Liver (tissue), 3 donors: ENCODE results near the gene CCNYL1.

Source experiments
- EGR1 ChIP-seq, 2 donors: IDR thresholded peaks; 2 replicates each; pipeline ENCODE4 v1.6.1; 2016 to 2018; ENCODE audit warnings: antibody characterized with exemption in 2 of 2, low read depth in 2 of 2
- GABPA ChIP-seq, 2 donors: IDR thresholded peaks in 1 of 2; conservative IDR thresholded peaks in 1 of 2; 2 replicates each; pipeline ENCODE4 v1.6.1; 2016; ENCODE audit warnings: antibody characterized with exemption in 2 of 2, mild to moderate bottlenecking in 1 of 2, moderate library complexity in 1 of 2
- HNF4A ChIP-seq, 2 donors: conservative IDR thresholded peaks; 2 replicates each; pipeline ENCODE4 v1.6.1; 2016; ENCODE audit warnings: antibody characterized with exemption in 2 of 2, mild to moderate bottlenecking in 2 of 2
- HNF4G ChIP-seq: IDR thresholded peaks from 2 replicates; pipeline ENCODE4 v1.6.1; 2016; ENCODE audit warnings: antibody characterized with exemption
- JUND ChIP-seq, 2 donors: IDR thresholded peaks; 2 replicates each; pipeline ENCODE4 v1.6.1; 2016; ENCODE audit warnings: antibody characterized with exemption in 2 of 2
- RAD21 ChIP-seq, 2 donors: IDR thresholded peaks; 2 replicates each; pipeline ENCODE4 v1.6.1; 2016; ENCODE audit warnings: antibody characterized with exemption in 2 of 2, mild to moderate bottlenecking in 2 of 2
- SP1 ChIP-seq: IDR thresholded peaks from 2 replicates; pipeline ENCODE4 v1.6.1; 2018; ENCODE audit warnings: antibody characterized with exemption, mild to moderate bottlenecking
- TAF1 ChIP-seq: conservative IDR thresholded peaks from 2 replicates; pipeline ENCODE4 v1.6.1; 2016; ENCODE audit warnings: antibody characterized with exemption, mild to moderate bottlenecking
- YY1 ChIP-seq: IDR thresholded peaks from 2 replicates; pipeline ENCODE4 v1.6.1; 2016; ENCODE audit warnings: antibody characterized with exemption, mild to moderate bottlenecking
- TF ChIP-seq, protein P1 (sequence below): fragments of 150-350 bp; IDR thresholded peaks from 2 replicates; pipeline ENCODE4 v1.5.1; 2017; ENCODE audit warnings: improper control_type of control experiment, low read depth, low read length; ENCODE audit not compliant: missing input control
- TF ChIP-seq, protein P2 (sequence below): IDR thresholded peaks from 2 replicates; pipeline ENCODE4 v1.6.1; 2016; ENCODE audit warnings: antibody characterized with exemption
- TF ChIP-seq, protein P3 (sequence below): IDR thresholded peaks from 2 replicates; pipeline ENCODE4 v1.6.1; 2016; ENCODE audit warnings: antibody characterized with exemption, mild to moderate bottlenecking
- donor health status: healthy.
- donor health status: healthy.

DNA sequence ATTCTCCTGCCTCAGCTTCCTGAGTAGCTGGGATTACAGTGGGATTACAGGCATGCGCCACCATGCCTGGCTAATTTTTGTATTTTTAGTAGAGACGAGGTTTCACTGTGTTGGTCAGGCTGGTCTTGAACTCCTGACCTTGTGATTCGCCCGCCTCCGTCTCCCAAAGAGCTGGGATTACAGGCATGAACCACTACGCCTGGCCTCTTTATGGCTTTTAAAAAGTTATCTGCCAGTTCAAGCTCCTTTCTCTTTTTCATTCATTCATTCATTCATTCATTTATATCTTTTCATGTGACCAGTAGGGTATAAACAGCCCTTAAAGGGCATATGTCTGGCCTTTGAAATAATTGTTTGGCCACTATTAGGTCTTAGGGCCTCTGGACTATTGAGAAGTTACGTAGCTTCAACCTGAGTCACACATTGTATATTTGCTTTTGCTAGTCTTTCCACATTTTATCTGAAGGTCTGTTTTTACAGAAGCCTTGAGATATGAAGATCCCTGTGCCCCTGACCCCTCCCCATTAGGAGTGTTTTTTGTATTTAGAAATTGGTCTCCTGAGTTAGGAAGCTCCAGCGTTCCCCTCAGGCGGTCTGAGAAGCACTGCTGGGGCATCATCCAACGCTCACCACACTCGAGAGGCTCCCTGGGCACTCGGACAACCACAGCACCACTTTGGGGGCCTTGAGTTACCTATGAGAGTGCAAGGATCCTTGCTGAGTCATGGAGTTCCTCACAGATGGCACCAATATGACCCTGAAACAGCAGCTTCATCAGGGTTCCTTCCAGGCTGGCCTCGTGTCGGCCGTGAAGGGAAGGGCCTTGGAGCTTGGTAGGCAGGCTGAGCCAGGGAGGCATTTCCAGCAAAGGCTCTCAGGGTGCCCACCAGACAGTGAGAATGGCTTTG is 36.5 kb downstream of the CCNYL1 start:
- TF ChIP-seq, protein P1, sequence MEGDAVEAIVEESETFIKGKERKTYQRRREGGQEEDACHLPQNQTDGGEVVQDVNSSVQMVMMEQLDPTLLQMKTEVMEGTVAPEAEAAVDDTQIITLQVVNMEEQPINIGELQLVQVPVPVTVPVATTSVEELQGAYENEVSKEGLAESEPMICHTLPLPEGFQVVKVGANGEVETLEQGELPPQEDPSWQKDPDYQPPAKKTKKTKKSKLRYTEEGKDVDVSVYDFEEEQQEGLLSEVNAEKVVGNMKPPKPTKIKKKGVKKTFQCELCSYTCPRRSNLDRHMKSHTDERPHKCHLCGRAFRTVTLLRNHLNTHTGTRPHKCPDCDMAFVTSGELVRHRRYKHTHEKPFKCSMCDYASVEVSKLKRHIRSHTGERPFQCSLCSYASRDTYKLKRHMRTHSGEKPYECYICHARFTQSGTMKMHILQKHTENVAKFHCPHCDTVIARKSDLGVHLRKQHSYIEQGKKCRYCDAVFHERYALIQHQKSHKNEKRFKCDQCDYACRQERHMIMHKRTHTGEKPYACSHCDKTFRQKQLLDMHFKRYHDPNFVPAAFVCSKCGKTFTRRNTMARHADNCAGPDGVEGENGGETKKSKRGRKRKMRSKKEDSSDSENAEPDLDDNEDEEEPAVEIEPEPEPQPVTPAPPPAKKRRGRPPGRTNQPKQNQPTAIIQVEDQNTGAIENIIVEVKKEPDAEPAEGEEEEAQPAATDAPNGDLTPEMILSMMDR, result no peak
- TF ChIP-seq, protein P2, sequence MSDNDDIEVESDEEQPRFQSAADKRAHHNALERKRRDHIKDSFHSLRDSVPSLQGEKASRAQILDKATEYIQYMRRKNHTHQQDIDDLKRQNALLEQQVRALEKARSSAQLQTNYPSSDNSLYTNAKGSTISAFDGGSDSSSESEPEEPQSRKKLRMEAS, result no peak
- no peak for TF ChIP-seq HNF4A (conservative IDR thresholded peaks at IDR 0.05)
- no peak for TF ChIP-seq HNF4G
- no peak for TF ChIP-seq SP1
- TF ChIP-seq YY1, result no peak
- TF ChIP-seq JUND (IDR thresholded peaks at IDR 0.05), result no peak
- TF ChIP-seq TAF1, result no peak
- no peak for TF ChIP-seq EGR1 (IDR thresholded peaks at IDR 0.05; ENCODE audit: low read depth in 2 of 2)
- TF ChIP-seq, protein P3, sequence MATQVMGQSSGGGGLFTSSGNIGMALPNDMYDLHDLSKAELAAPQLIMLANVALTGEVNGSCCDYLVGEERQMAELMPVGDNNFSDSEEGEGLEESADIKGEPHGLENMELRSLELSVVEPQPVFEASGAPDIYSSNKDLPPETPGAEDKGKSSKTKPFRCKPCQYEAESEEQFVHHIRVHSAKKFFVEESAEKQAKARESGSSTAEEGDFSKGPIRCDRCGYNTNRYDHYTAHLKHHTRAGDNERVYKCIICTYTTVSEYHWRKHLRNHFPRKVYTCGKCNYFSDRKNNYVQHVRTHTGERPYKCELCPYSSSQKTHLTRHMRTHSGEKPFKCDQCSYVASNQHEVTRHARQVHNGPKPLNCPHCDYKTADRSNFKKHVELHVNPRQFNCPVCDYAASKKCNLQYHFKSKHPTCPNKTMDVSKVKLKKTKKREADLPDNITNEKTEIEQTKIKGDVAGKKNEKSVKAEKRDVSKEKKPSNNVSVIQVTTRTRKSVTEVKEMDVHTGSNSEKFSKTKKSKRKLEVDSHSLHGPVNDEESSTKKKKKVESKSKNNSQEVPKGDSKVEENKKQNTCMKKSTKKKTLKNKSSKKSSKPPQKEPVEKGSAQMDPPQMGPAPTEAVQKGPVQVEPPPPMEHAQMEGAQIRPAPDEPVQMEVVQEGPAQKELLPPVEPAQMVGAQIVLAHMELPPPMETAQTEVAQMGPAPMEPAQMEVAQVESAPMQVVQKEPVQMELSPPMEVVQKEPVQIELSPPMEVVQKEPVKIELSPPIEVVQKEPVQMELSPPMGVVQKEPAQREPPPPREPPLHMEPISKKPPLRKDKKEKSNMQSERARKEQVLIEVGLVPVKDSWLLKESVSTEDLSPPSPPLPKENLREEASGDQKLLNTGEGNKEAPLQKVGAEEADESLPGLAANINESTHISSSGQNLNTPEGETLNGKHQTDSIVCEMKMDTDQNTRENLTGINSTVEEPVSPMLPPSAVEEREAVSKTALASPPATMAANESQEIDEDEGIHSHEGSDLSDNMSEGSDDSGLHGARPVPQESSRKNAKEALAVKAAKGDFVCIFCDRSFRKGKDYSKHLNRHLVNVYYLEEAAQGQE, result no peak
- TF ChIP-seq RAD21 (IDR thresholded peaks at IDR 0.05), result no peak
- TF ChIP-seq GABPA (IDR thresholded peaks at IDR 0.05 in 1 of 2, conservative IDR thresholded peaks at IDR 0.05 in 1 of 2), result no peak
